ENCODE data around the gene PGPEP1. TPM values are rescaled to one million over a fixed set of nuclear protein-coding genes. Genes with fewer than 3 reads are reported as not detected.

PGPEP1 gene
- polyA plus RNA-seq, 3 donors: 10.3 to 25.1 (median 10.3) TPM

- Histone ChIP-seq H3K9me3 (replicated peaks in 1 of 2; ENCODE audit: control insufficient read depth in 1 of 2, insufficient read depth in 1 of 2, low read length in 2 of 2) (no peaks in the 10 kb centered on the region), H3K4me3 (replicated peaks in 1 of 3; ENCODE audit: low read depth in 2 of 3, low read length in 3 of 3) (no peak overlapping the region), H3K36me3 (replicated peaks in 1 of 2; ENCODE audit: control insufficient read depth in 1 of 2, insufficient read depth in 2 of 2, low read length in 2 of 2) (no peaks in the 10 kb centered on the region), H3K4me2 (replicated peaks; ENCODE audit: extremely low read depth, low read length, poor library complexity, severe bottlenecking) (no peak overlapping the region), H4K20me1 (ENCODE audit: insufficient read depth, low read length) (no peaks in the 10 kb centered on the region), H3K27me3 (ENCODE audit: control insufficient read depth in 2 of 2, insufficient read depth in 2 of 2, low read length in 2 of 2) (no peaks in the 10 kb centered on the region), H3K4me1 (ENCODE audit: control insufficient read depth in 1 of 2, insufficient read depth in 2 of 2, low read length in 2 of 2) (peaks cover 21 to 34% of the 10 kb centered on the region in 2 donors), H3K27ac (ENCODE audit: low read depth in 1 of 2, low read length in 2 of 2) (no peak overlapping the region), H3K9ac (ENCODE audit: insufficient read depth, low read length, poor library complexity, severe bottlenecking) (no peak overlapping the region), H3K79me2 (ENCODE audit: insufficient read depth, low read length) (peaks cover 4% of the 10 kb centered on the region), H2AFZ (ENCODE audit: insufficient read depth, low read depth, low read length, poor library complexity, severe bottlenecking) (no peak overlapping the region)
- Mint-ChIP-seq H3K27ac (no peak overlapping the region), H3K4me1 (peaks cover 26% of the 10 kb centered on the region), H3K36me3 (no peaks in the 10 kb centered on the region), H3K27me3 (ENCODE audit: low read depth in 3 of 3) (peaks cover 0 to 10% (median 2%) of the 10 kb centered on the region in 3 donors), H3K4me3 (no peak overlapping the region), H3K9me3 (peaks cover 0 to 3% (median 0%) of the 10 kb centered on the region in 7 donors)
- TF ChIP-seq CTCF (IDR thresholded peaks at IDR 0.05): no peak
- intact Hi-C loops (cut with micrococcal nuclease): no loop called here
- no peak for DNase-seq
- 90% methylated on average over 2 of the region's 7 CpGs for WGBS (ENCODE audit: insufficient coverage)
Measured at GRCh38 chr19:18336121-18336520, 4.3 kb upstream of the PGPEP1 start.

- Histone ChIP-seq H3K9ac (ENCODE audit: insufficient read depth, low read length, poor library complexity, severe bottlenecking) (no peak overlapping the region), H2AFZ (ENCODE audit: insufficient read depth, low read depth, low read length, poor library complexity, severe bottlenecking) (no peak overlapping the region), H4K20me1 (ENCODE audit: insufficient read depth, low read length) (peaks cover 6% of the 10 kb centered on the region), H3K27ac (ENCODE audit: low read depth in 1 of 2, low read length in 2 of 2) (no peak overlapping the region), H3K79me2 (ENCODE audit: insufficient read depth, low read length) (peaks cover 12% of the 10 kb centered on the region), H3K4me1 (ENCODE audit: control insufficient read depth in 1 of 2, insufficient read depth in 2 of 2, low read length in 2 of 2) (peaks cover 33 to 46% of the 10 kb centered on the region in 2 donors), H3K4me3 (replicated peaks in 1 of 3; ENCODE audit: low read depth in 2 of 3, low read length in 3 of 3) (no peak overlapping the region), H3K36me3 (replicated peaks in 1 of 2; ENCODE audit: control insufficient read depth in 1 of 2, insufficient read depth in 2 of 2, low read length in 2 of 2) (peaks cover 4 to 8% of the 10 kb centered on the region in 2 donors), H3K4me2 (replicated peaks; ENCODE audit: extremely low read depth, low read length, poor library complexity, severe bottlenecking) (no peak overlapping the region), H3K9me3 (replicated peaks in 1 of 2; ENCODE audit: control insufficient read depth in 1 of 2, insufficient read depth in 1 of 2, low read length in 2 of 2) (no peaks in the 10 kb centered on the region), H3K27me3 (ENCODE audit: control insufficient read depth in 2 of 2, insufficient read depth in 2 of 2, low read length in 2 of 2) (no peaks in the 10 kb centered on the region)
- intact Hi-C loops (cut with micrococcal nuclease): no loop called here
- TF ChIP-seq CTCF (IDR thresholded peaks at IDR 0.05): no peak
- Mint-ChIP-seq H3K27ac (peak overlapping the region in 5 of 7 donors; percentile 19 to 73 (median 52)), H3K27me3 (ENCODE audit: low read depth in 3 of 3) (peaks cover 0 to 10% (median 2%) of the 10 kb centered on the region in 3 donors), H3K9me3 (peaks cover 0 to under 1% (median 0%) of the 10 kb centered on the region in 7 donors), H3K4me1 (peaks cover 39% of the 10 kb centered on the region), H3K36me3 (peaks cover 9 to 15% of the 10 kb centered on the region in 2 donors), H3K4me3 (no peak overlapping the region)
- no peak for DNase-seq
- WGBS (ENCODE audit: insufficient coverage): no CpG with 5 or more reads among the region's 9 CpGs
Measured at GRCh38 chr19:18338541-18338940, 1.9 kb upstream of the PGPEP1 start.

Measured in CD14-positive monocyte (primary cell).